K562 (cell line): ENCODE data around the gene HYAL1. TPM values are rescaled to one million over a fixed set of nuclear protein-coding genes. Genes with fewer than 3 reads are reported as not detected.

Experiments used
- ATAC-seq: fragments of 200-7000 bp; cut with Tn5 transposase; 3 replicates; pipeline ENCODE4 v1.9.1; 2020; ENCODE audit warnings: moderate library complexity
- BruUV-seq: library from RNA; stranded (reverse); fragments of 400-500 nt; replicated peaks from 2 replicates; lab custom pipeline; 2021; lab: Mats Ljungman, UMichigan
- CTCF ChIA-PET: fragments of 300-600 bp; formaldehyde crosslinking; extraction: SDS; loops from one replicate; lab custom pipeline; 2021; ENCODE audit warnings: low intra/inter-chr PET ratio; lab: Yijun Ruan, JAX
- POLR2A ChIA-PET: fragments of 300-600, 350-650 bp; sonication (Branson Sonifier 250); formaldehyde crosslinking; extraction: SDS; loops from one replicate; lab custom pipeline; 2021; ENCODE audit warnings: antibody characterized with exemption, inconsistent platforms; lab: Yijun Ruan, JAX
- DNase-seq, 4 experiments: peaks; one replicate each; pipeline versions ENCODE4 v3.0.0 to v3.0.0-alpha.2; 2011 to 2018; ENCODE audit warnings: low spot score in 3 of 4, mixed read lengths in 3 of 4; ENCODE audit errors: extremely low read depth in 1 of 4
- FAIRE-seq: peaks from 2 replicates; lab custom pipeline; 2011; peaks lifted over from hg19 to GRCh38; lab: Jason Lieb, UNC
- H2AFZ ChIP-seq: 2 replicates; pipeline ENCODE4 v1.6.0; 2011; ENCODE audit warnings: low read depth, low read length, control low read depth, inconsistent platforms
- H3K27ac ChIP-seq: fragments of 200-600 bp; 3 replicates; pipeline ENCODE4 v1.8.0; 2011; ENCODE audit warnings: low read depth, mild to moderate bottlenecking, control low read depth, inconsistent platforms, low read length, moderate library complexity, mixed read lengths; ENCODE audit errors: extremely low read depth
- H3K27me3 ChIP-seq, 2 experiments: fragments of 300-600 bp in 1 of 2; 2 replicates in 1 of 2; 3 replicates in 1 of 2; pipeline versions ENCODE4 v1.6.0 to v1.8.0; 2011; ENCODE audit warnings: inconsistent platforms in 2 of 2, low read length in 2 of 2, mild to moderate bottlenecking in 1 of 2, mixed read lengths in 1 of 2, moderate library complexity in 1 of 2; ENCODE audit not compliant: control insufficient read depth in 2 of 2, insufficient read depth in 2 of 2
- H3K36me3 ChIP-seq: fragments of 300-600 bp; 3 replicates; pipeline ENCODE4 v1.8.0; 2011; ENCODE audit warnings: mild to moderate bottlenecking, low read length, inconsistent platforms; ENCODE audit not compliant: control insufficient read depth, insufficient read depth
- H3K4me1 ChIP-seq, 2 experiments: fragments of 200-600 bp in 1 of 2; replicated peaks in 1 of 2; 2 replicates in 1 of 2; 3 replicates in 1 of 2; pipeline versions ENCODE4 v1.5.1 to v1.8.0; 2011; ENCODE audit warnings: inconsistent platforms in 2 of 2, low read length in 2 of 2, mild to moderate bottlenecking in 1 of 2, mixed read lengths in 1 of 2, moderate library complexity in 1 of 2; ENCODE audit not compliant: control insufficient read depth in 2 of 2, insufficient read depth in 2 of 2
- H3K4me2 ChIP-seq: 2 replicates; pipeline ENCODE4 v1.6.1; 2011; ENCODE audit warnings: low read length, control low read depth, inconsistent platforms, mixed read lengths; ENCODE audit not compliant: insufficient read depth
- H3K4me3 ChIP-seq: fragments of 200-600 bp; sonication (generic), shearing (Covaris generic); 2 replicates; pipeline ENCODE4 v1.5.1; 2016; ENCODE audit warnings: control low read depth, inconsistent platforms
- H3K79me2 ChIP-seq: fragments of 200-600 bp; 3 replicates; pipeline ENCODE4 v1.8.0; 2011; ENCODE audit warnings: low read length, inconsistent platforms; ENCODE audit not compliant: control insufficient read depth, insufficient read depth
- H3K9ac ChIP-seq, 2 experiments: 2 replicates each; pipeline versions ENCODE4 v1.6.0 to v1.6.1; 2011; ENCODE audit warnings: low read depth in 2 of 2, low read length in 2 of 2, control low read depth in 1 of 2, inconsistent platforms in 1 of 2, mild to moderate bottlenecking in 1 of 2, mixed read lengths in 1 of 2; ENCODE audit not compliant: insufficient read depth in 1 of 2
- H3K9me1 ChIP-seq: one replicate; pipeline ENCODE4 v1.6.0; 2011; ENCODE audit warnings: inconsistent platforms, mild to moderate bottlenecking, low read length, moderate library complexity; ENCODE audit not compliant: control insufficient read depth, insufficient read depth
- H3K9me3 ChIP-seq: replicated peaks from 2 replicates; pipeline ENCODE4 v1.5.1; 2011; ENCODE audit warnings: low read depth, low read length, inconsistent platforms; ENCODE audit not compliant: control insufficient read depth, insufficient read depth
- H4K20me1 ChIP-seq: replicated peaks from 2 replicates; pipeline ENCODE4 v1.6.1; 2011; ENCODE audit warnings: low read length, inconsistent platforms, mixed read lengths; ENCODE audit not compliant: control insufficient read depth, insufficient read depth
- FUS ChIP-seq: fragments of 200-400 bp; formaldehyde crosslinking; optimal IDR thresholded peaks from 2 replicates; pipeline ENCODE3; 2017; ENCODE audit warnings: low read depth, low read length
- THAP7 ChIP-seq: fragments of 250-450 bp; sonication (Bioruptor Pico); IDR thresholded peaks from 2 replicates; pipeline ENCODE4 v1.5.0; 2021
- WGBS: fragments of 100-300 bp; shearing (Covaris generic); methylation state at CpG from one replicate; pipeline ENCODE4 v1.1.6; 2016; ENCODE audit warnings: low coverage, mixed read lengths; ENCODE audit not compliant: insufficient coverage; ENCODE audit errors: missing lambda C conversion rate; 5-methylcytosine and 5-hydroxymethylcytosine counted together
- in situ Hi-C: fragments of 300-500 bp; cut with MboI; formaldehyde crosslinking; loops from 4 replicates; pipeline ENCODE4 v1.15.0; 2018; ENCODE audit warnings: inconsistent platforms, mixed read lengths
- intact Hi-C: fragments of 100-400 bp; cut with micrococcal nuclease; formaldehyde crosslinking; loops from 2 replicates; pipeline ENCODE4 v1.14.2; 2022
- polyA plus RNA-seq, 8 experiments: library from polyadenylated mRNA; depleted of rRNA in 4 of 8; stranded (reverse) in 5 of 8; unstranded in 3 of 8; fragments of >200 nt; fragmentation: Nextera tagmentation in 2 of 8; fragmentation: Illumina TruSeq in 1 of 8; extraction: Ambion mirVana in 2 of 8; extraction: Trizol in 1 of 8; gene quantifications; 2 replicates each; pipeline versions ENCODE4 v1.2.1 to v1.2.3, GENCODE V29; 2011 to 2014; ENCODE audit warnings: inconsistent platforms in 1 of 8, missing spikeins in 1 of 8
- total RNA-seq, 7 experiments: library from RNA; depleted of rRNA in 6 of 7; stranded (reverse); fragments of >200 nt in 6 of 7; fragmentation: Illumina TruSeq in 2 of 7; extraction: Trizol in 2 of 7; gene quantifications; 2 replicates each; pipeline versions ENCODE4 v1.2.1 to v1.2.3, GENCODE V29; 2011 to 2021; ENCODE audit warnings: low replicate concordance in 1 of 7

The HYAL1 gene
- total and polyA plus RNA-seq, 9 of the 15 experiments (the other 6 are each of a cell fraction or from before 2014, with no cell fraction given): 1.4 to 8.5 (median 4.7) TPM

DNA sequence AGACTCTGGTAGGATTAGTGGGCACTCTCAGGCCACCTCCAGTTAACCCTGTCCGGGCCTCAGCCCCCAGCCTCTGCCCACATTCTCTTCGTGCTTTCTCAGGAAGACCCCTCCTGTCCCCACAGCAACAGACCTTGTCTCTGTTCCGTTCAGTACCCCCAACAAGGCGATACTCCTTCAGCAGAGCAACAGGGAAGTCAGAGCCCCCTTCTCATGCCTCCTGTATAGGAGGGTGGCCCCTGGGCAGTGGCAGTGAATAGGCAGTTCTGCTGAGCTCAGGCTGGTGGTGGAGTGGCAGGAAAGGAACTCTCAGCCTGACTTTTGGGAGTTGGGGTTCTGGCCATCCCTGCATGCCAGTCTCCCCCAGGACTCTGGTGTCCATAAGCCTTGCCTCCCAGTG, 33.9 kb downstream of the HYAL1 start:
- FAIRE-seq: no peak

More for the DNA sequence above, 33.9 kb downstream of the HYAL1 start:
- H3K27me3 ChIP-seq: no peaks in the 10 kb centered on the region
- H3K79me2 ChIP-seq: no peaks in the 10 kb centered on the region
- ChIA-PET CTCF (interaction anchor here (0.6 kb wide), 1 partner anchor 43 kb away, joined by 3 read pairs; no protein-coding TSS in a partner anchor), POLR2A (interaction anchor here (0.5 to 1.0 kb wide), 2 partner anchors 23 to 105 kb away, joined by 3 read pairs; no protein-coding TSS in a partner anchor)
- TF ChIP-seq FUS (no peak), THAP7 (CRISPR knock-in tag) (no peak)
- BruUV-seq: no TSS peak
- DNase-seq: no peak
- intact Hi-C loops (no loop called here), in situ Hi-C loops (no loop called here)
- H3K9ac ChIP-seq: 0 out of 4 replicates have a peak overlapping the region, but pooled peaks of 1 of the 2 experiments have one; percentile 2
- no peaks in the 10 kb centered on the region for H3K9me3 ChIP-seq
- no peak for ATAC-seq
- H3K4me3 ChIP-seq: no peak overlapping the region
- no peak overlapping the region for H3K27ac ChIP-seq
- no peak overlapping the region for H3K4me2 ChIP-seq
- H3K4me1 ChIP-seq: peaks cover 4 to 65% of the 10 kb centered on the region in 2 experiments; a peak in 3 of 5 replicates
- WGBS: 11% methylated on average over 3 of the region's 4 CpGs
- H3K9me1 ChIP-seq: no peaks in the 10 kb centered on the region
- no peak overlapping the region for H2AFZ ChIP-seq
- H3K36me3 ChIP-seq: no peaks in the 10 kb centered on the region
- H4K20me1 ChIP-seq: no peaks in the 10 kb centered on the region; the same call in 1 of the 2 replicates
